Measurements from ENCODE around the gene CAMK2A.
"Not testable (repeated sequence)": the region's sequence is repeated elsewhere in the genome, so short reads cannot be mapped to it uniquely, and the experiment has no call there.

The CAMK2A gene

GRCh38 chr5:150253416-150254208, 36.0 kb downstream of the CAMK2A start:
- no peak for DNase-seq

DNA sequence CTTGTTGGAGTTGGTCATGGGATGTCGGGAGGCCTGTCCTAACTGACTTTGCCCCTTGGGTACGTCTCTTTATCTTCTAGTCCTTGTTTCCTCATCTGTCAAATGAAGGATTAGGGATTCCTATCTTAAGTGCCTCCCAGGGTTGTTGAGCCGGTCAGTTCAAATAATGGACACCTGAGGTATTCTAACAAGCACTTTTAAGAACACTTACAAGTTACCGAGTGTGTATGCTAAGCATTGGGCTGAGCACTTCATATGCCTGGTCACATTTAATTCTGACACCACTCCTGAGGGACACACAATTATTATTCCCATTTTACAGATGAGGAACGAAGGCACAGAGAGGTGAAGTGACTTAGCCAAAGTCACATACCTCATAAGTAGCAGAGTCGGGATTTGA, 37.1 kb downstream of the CAMK2A start:
- no peak for DNase-seq

- DNase-seq = no peak
Measured at GRCh38 chr5:150251504-150251903, 38.1 kb downstream of the CAMK2A start.

- no peak for DNase-seq
Measured at GRCh38 chr5:150249744-150250143, 39.8 kb downstream of the CAMK2A start.

- DNase-seq = no peak
Measured at GRCh38 chr5:150248946-150249345, 40.6 kb downstream of the CAMK2A start.

DNA sequence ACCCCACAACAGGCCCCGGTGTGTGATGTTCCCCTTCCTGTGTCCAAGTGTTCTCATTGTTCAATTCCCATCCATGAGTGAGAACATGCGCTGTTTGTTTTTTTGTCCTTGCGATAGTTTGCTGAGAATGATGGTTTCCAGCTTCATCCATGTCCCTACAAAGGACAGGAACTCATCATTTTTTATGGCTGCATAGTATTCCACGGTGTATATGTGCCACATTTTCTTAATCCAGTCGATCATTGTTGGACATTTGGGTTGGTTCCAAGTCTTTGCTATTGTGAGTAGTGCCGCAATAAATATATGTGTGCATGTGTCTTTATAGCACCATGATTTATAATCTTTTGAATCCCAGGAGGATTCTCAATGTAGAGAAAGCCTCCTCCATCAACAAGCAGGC, 41.1 kb downstream of the CAMK2A start:
- not testable (repeated sequence) for DNase-seq

GRCh38 chr5:150247726-150248125, 41.8 kb downstream of the CAMK2A start:
- DNase-seq = no peak

GRCh38 chr5:150246835-150247234, 42.7 kb downstream of the CAMK2A start:
- no peak for DNase-seq

- DNase-seq = no peak
Measured at GRCh38 chr5:150246429-150246828, 43.1 kb downstream of the CAMK2A start.

- no peak for DNase-seq
Measured at GRCh38 chr5:150245808-150246207, 43.8 kb downstream of the CAMK2A start.

- no peak for DNase-seq
Measured at GRCh38 chr5:150245111-150245789, 44.3 kb downstream of the CAMK2A start.

DNA sequence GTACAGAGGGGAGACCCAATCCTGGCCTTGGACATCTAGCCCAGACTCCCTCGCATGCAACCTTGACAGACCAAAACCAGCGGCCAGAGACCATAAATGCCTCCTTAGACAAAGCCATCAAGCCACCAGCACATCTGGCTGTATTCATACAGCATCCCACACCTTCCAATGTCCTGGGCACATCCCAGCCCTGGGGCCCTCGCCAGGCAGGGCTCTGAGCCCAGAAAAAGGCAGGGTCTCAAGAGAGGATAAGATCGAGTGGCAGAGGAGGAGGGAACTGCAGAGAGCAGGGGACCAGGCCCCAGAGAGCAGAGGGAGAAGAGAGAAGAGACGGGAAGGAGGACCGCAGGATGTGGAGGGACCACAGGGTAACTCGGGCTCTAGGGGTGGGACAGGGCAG, 45.4 kb downstream of the CAMK2A start:
- DNase-seq = no peak

DNA sequence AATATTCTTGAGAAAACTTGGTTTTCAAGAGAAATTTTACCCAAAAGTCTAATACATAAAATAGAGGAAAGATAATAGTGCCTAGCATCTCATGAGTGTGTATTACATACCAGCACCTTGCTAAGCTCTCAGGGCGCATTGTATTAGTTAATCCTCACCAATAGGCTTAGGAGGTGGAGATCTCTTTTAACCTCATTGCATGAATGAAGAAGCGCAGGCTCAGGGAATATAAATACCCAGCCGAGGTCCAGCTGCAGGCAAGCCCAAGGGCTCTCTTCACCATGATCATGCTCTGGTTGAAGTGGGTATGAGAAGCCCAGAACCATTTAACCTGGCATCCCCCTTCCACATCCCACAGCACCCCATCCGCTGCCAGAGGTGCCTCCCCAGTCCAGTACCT, 46.0 kb downstream of the CAMK2A start:
- DNase-seq = no peak

DNA sequence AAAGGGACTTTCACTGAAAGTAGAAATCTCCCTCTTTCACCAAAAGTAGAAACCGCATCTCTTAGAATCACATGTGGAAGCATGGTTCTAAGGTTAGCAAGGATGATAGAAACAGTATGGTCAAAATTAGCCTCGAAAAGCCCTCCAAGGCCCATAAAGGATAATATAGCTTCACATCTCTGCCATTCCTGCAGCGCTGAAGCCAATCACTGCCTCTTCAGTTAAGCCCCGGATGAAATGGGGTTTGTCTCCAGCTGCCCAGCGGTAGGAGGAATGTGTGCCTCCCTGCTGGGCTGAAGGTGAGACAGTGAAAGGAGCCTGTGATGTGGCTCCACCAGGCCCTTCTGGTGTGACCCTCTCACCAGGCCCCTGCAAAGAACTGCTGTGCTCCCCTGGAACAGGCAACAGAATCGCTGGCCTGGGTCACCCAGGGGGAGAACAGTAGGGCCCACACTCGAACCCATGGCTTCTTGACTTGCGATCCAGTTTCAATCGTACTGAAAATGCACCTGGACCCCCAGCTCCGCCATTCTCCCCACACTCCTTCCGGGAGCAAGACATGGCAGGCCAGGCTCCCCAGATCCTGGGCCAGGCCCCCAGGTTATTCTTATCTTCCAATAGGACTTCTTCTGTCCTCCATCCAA, 47.2 kb downstream of the CAMK2A start:
- DNase-seq = no peak

GRCh38 chr5:150241298-150242160, 48.0 kb downstream of the CAMK2A start:
- no peak for DNase-seq

- no peak for DNase-seq
Measured at GRCh38 chr5:150239794-150240122, 49.8 kb downstream of the CAMK2A start.

DNA sequence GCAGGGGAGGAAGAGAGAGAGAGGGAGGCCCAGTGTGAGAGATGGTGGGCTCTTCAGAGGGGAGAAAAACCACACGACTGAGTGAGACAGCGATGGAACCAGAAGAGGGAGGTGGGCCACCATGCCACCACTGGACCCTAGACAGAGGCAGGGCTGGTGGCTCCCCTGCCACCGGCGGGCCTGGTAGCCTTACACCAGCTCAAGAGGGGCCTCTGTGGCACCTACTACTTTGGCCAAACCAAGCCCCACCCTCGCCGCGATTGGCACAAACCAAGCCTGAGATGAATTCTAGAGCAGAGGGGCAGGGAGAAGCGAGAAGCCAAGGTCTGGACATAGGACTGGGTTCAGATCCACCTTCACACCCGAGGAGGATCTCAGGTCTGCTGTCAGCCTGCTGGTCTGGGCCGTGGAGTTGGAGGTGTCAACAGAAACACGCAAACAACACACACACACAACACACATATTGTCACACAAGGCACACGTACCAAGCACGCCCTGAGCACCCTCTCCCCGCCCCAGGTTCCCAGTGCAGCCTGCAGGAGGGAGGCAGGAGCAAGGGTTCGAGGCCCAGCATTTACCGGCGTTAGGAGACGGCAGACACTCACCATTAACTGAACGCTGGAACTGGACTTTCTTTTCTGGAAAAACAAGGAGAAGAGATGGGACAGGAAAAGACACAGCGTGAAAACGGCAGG, 50.3 kb downstream of the CAMK2A start:
- no peak for DNase-seq

GRCh38 chr5:150238646-150239045, 50.9 kb downstream of the CAMK2A start:
- no peak for DNase-seq

DNA sequence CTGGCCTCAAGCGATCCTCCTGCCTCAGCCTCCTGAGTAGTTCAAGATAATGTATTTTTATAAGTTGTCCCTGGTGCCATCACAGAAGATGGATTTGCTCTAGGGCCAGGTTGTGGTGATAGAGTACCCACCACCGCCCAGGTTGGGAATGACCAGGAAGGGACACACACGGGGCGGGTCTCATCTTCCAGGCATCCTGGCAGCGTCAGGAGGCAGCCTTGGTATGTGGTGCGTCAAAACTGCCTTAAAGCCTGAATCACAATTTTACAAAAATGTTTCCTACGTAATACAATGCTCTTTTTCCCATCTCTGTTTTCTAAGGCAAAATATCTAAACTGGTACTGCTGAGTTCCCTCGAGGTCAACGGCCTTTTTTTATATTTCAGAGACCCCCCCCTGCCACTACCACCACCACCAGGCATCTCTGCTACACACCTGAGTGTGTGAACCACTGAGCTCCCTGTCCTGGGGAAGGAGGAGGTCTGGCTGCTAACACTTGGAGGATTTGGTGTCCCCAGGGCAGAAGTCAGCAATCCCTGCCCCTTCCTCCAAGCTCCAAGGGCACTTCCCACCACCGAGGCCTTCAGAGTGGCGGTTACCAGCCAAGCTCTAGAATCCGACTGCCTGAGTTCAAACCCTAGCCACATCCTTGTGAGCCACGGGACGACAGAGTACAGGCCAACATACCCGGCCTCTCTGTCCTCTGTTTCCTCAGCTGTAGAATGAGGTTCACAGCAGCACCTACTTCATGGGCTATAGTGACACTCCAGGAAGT, 52.4 kb downstream of the CAMK2A start:
- no peak for DNase-seq

- DNase-seq = no peak
Measured at GRCh38 chr5:150236313-150236712, 53.3 kb downstream of the CAMK2A start.

GRCh38 chr5:150235500-150235854, 54.1 kb downstream of the CAMK2A start:
- DNase-seq = no peak

Measured in NCI-H2081 (cell line).